Measurements from ENCODE around the gene PALD1.

PALD1 gene

GRCh38 chr10:70457759-70458305 is 20.7 kb upstream of the PALD1 start:
- in situ Hi-C loops (cut with HindIII; ENCODE audit: low sequenced_read_pairs), result no loop called here

GRCh38 chr10:70458329-70459060 is 20.1 kb upstream of the PALD1 start:
- in situ Hi-C loops (cut with HindIII; ENCODE audit: low sequenced_read_pairs), result no loop called here

- in situ Hi-C loops (cut with HindIII; ENCODE audit: low sequenced_read_pairs), result no loop called here
Observed at GRCh38 chr10:70459061-70459773, 19.4 kb upstream of the PALD1 start.

GRCh38 chr10:70459774-70460490 is 18.6 kb upstream of the PALD1 start:
- in situ Hi-C loops (cut with HindIII; ENCODE audit: low sequenced_read_pairs), result no loop called here

- in situ Hi-C loops (cut with HindIII; ENCODE audit: low sequenced_read_pairs), result no loop called here
Observed at GRCh38 chr10:70461397-70462348, 16.9 kb upstream of the PALD1 start.

- in situ Hi-C loops (cut with HindIII; ENCODE audit: low sequenced_read_pairs), result no loop called here
Observed at GRCh38 chr10:70462349-70462984, 16.1 kb upstream of the PALD1 start.

GRCh38 chr10:70465278-70465677 is 13.3 kb upstream of the PALD1 start:
- in situ Hi-C loops (cut with HindIII; ENCODE audit: low sequenced_read_pairs), result no loop called here

GRCh38 chr10:70465832-70466231 is 12.7 kb upstream of the PALD1 start:
- in situ Hi-C loops (cut with HindIII; ENCODE audit: low sequenced_read_pairs), result no loop called here

GRCh38 chr10:70466951-70467350 is 11.6 kb upstream of the PALD1 start:
- in situ Hi-C loops (cut with HindIII; ENCODE audit: low sequenced_read_pairs), result no loop called here

GRCh38 chr10:70472799-70473454 is 5.6 kb upstream of the PALD1 start:
- in situ Hi-C loops (cut with HindIII; ENCODE audit: low sequenced_read_pairs), result no loop called here

- in situ Hi-C loops (cut with HindIII; ENCODE audit: low sequenced_read_pairs), result no loop called here
Observed at GRCh38 chr10:70474780-70475179, 3.8 kb upstream of the PALD1 start.

- in situ Hi-C loops (cut with HindIII; ENCODE audit: low sequenced_read_pairs), result no loop called here
Observed at GRCh38 chr10:70475661-70476060, 2.9 kb upstream of the PALD1 start.

- in situ Hi-C loops (cut with HindIII; ENCODE audit: low sequenced_read_pairs), result no loop called here
Observed at GRCh38 chr10:70476249-70477035, 2.1 kb upstream of the PALD1 start.

- in situ Hi-C loops (cut with HindIII; ENCODE audit: low sequenced_read_pairs), result no loop called here
Observed at GRCh38 chr10:70477661-70478162, 855 bp upstream of the PALD1 start.

GRCh38 chr10:70479165-70479581 is 606 bp downstream of the PALD1 start:
- in situ Hi-C loops (cut with HindIII; ENCODE audit: low sequenced_read_pairs), result no loop called here

- in situ Hi-C loops (cut with HindIII; ENCODE audit: low sequenced_read_pairs), result no loop called here
Observed at GRCh38 chr10:70479626-70480238, 1.2 kb downstream of the PALD1 start.

GRCh38 chr10:70480239-70480861 is 1.8 kb downstream of the PALD1 start:
- in situ Hi-C loops (cut with HindIII; ENCODE audit: low sequenced_read_pairs), result no loop called here

GRCh38 chr10:70481105-70481504 is 2.5 kb downstream of the PALD1 start:
- in situ Hi-C loops (cut with HindIII; ENCODE audit: low sequenced_read_pairs), result no loop called here
